NCI-H82 (cell line): ENCODE measurements around the gene PTPRD.
"Not testable (repeated sequence)": the region's sequence is repeated elsewhere in the genome, so short reads cannot be mapped to it uniquely, and the experiment has no call there.

ENCODE experiments used
- DNase-seq: peaks from one replicate; lab custom pipeline; 2025; lab: John Stamatoyannopoulos, UW

The PTPRD gene

GRCh38 chr9:9319007-9319406 is 1293.8 kb downstream of the PTPRD start:
- no peak for DNase-seq

DNA sequence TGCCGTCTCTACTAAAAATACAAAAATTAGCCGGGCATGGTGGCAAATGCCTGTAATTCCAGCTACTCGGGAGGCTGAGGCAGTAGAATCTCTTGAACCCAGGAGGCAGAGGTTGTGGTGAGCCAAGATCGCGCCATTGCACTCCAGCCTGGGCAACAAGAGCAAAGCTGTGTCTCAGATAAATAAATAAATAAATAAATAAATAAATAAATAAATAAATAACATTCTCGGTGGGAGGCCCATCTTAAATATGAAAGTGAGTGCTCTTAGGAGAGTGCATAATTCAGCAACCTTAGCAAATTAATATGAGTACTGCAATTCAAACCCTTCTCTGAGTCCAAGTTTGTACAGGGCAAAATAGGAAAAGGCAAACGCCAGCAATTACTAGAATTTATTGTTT is 1302.1 kb downstream of the PTPRD start:
- not testable (repeated sequence) for DNase-seq

GRCh38 chr9:9305600-9305999 is 1307.2 kb downstream of the PTPRD start:
- no peak for DNase-seq

- DNase-seq, result peak; percentile 63
Measured at GRCh38 chr9:9299134-9299533, 1313.7 kb downstream of the PTPRD start.

DNA sequence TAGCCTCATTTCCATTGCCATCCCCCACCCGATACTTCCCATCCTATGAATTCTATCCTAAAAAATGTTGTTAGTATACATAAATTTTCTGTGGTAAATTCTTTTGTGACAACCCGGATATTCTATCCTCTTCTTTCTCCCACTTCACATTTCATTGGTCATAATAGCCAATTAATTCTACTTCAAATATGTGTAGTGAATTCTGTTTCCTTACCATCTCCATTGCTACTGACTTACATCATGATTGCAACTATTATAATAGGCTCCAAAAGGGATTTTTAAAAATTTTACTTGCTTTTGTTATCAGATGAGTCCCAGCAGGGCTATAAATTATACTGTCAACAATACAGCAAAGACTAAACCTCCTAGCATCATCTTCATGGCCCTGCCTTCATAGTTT is 1326.8 kb downstream of the PTPRD start:
- no peak for DNase-seq

DNA sequence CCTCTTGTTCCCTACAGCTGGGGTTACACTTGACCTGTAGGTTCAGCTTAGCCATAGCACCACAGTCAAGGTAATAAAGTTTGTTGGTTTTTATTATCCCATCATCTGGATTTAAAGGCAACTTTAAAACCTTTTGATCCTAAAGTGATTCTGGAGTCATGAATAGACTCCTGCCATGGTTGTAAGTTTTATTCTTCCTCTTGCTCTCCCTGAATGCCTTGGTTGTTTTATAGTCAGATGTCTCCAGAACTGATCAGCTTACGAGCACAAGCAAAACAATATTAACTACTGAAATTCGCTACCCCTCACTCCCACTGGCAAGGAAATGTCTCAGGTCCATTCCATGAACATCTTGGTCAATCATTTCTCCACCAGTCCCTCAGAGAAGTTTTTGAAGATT is 1328.6 kb downstream of the PTPRD start:
- DNase-seq, result no peak

GRCh38 chr9:9283159-9283986 is 1329.4 kb downstream of the PTPRD start:
- no peak for DNase-seq

DNA sequence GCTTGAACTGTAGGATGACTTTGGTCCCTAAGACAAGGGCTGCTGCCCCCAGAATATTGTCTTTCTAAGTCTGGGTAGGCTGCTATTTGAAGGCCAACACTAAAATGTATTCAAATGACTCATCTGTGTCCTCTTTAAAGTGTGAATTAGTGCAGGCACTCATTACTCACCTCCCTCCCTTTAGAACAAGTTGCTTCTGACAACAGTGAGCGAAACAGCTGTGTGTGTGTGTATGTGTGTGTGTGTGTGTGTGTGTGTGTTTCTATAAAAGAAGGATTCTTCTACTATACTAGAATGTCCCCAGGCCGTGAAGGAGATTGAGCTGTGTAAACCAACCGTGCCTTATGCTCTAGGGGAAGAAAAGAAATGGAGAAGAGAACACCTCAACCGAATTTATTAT is 1337.2 kb downstream of the PTPRD start:
- DNase-seq, result no peak

GRCh38 chr9:9257999-9258498 is 1354.8 kb downstream of the PTPRD start:
- no peak for DNase-seq

GRCh38 chr9:9246726-9247125 is 1366.1 kb downstream of the PTPRD start:
- DNase-seq, result no peak

GRCh38 chr9:9231946-9232345 is 1380.9 kb downstream of the PTPRD start:
- DNase-seq, result no peak

GRCh38 chr9:9229269-9229668 is 1383.5 kb downstream of the PTPRD start:
- DNase-seq, result no peak

DNA sequence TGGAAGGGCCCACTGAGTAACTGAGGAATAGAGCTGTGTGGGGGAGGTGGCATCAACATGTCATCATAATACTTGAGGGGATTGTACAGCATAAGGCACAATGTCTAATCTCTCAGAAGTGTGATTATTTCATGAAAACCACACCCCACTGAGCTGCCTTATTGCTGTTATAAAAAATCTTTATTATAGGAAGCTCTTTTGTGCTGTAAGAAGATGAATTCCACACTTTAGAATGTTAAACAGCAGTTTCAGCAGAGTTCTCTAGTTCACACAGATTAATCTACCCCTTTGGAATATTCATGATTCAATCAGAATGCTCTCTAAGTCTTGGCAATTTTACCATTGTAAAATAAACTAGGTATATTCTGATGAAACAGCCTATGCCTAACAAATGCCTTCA is 1389.6 kb downstream of the PTPRD start:
- DNase-seq, result peak; percentile 55

GRCh38 chr9:9222730-9223129 is 1390.1 kb downstream of the PTPRD start:
- no peak for DNase-seq

GRCh38 chr9:9216934-9217333 is 1395.9 kb downstream of the PTPRD start:
- DNase-seq, result peak; percentile 13

DNA sequence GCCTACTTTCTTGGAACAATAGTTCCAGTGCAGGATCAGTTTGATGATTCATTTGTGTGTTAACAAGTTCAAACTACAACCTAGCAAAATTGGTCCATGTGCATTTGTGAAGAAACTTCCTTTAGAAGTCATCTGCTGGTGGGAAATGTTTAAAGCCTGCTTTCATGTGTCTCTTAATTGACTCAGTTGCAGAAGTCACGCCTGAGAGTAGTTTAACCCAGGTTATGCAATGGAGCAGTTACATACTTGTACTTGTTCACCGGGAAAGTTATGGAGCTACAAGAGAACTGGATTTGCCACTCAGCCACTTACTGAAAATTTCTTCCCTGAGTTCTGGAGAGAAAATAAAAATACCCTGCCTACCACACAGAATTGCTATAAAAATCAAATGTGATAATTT is 1397.8 kb downstream of the PTPRD start:
- DNase-seq, result no peak

GRCh38 chr9:9214066-9214465 is 1398.7 kb downstream of the PTPRD start:
- DNase-seq, result peak; percentile 65

DNA sequence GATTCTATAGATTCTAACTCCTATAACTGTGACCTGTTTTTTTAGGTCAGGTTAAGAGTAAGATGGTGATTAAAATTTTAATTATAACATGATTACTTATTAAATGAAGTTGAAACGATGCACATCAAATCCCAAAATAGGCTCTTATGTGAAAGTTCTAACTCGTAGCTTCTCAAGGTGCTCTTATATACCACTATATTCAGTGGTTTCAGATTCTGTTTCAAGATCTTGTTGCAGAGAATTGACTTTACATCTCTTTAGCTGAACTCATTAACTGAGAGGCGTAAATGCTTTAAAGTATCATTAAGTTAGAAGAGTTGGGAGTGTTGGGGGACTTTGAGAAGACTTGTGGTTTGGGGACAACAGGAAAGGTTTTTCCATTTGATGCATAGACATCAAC is 1399.8 kb downstream of the PTPRD start:
- no peak for DNase-seq

- DNase-seq, result no peak
Measured at GRCh38 chr9:9202276-9202675, 1410.5 kb downstream of the PTPRD start.

DNA sequence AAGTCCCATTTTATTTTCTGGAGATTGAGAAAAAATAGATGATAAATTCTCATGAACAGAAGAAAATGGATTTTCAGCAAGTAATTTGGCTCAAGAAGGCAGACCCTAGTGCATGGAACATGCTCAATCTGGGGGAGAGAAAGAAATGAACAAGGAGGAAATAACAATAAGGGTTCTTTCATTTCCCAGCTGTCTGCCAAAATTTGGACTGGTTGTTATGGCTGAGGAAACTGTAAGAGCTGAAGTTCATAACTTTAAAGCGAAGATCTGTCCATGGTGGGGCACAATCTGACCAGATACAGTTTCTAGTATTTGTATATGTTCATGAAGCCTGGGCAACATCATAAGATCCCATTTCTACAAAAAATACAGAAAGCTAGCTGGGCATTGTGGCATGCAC is 1426.7 kb downstream of the PTPRD start:
- no peak for DNase-seq

DNA sequence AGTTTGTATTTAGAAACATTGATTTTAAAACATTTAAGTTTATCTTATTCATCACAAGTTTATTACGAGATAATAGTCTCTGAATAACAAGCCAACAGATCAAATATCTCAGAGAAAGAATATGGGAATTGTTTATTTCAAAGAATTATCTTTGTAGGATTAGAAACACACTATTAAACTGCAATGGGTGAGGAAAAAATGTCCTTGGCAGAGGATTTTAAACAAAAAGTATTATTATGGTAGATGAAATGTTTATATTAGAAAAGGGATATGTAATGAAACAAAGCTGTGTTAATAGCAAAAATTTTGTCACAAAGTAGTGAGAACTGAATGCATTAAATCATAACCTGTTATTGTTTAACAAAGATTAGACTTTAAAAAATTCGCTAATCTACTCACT is 1430.4 kb downstream of the PTPRD start:
- no peak for DNase-seq

GRCh38 chr9:9177081-9177480 is 1435.7 kb downstream of the PTPRD start:
- peak; percentile 92 for DNase-seq

GRCh38 chr9:9174358-9174757 is 1438.4 kb downstream of the PTPRD start:
- DNase-seq, result no peak

DNA sequence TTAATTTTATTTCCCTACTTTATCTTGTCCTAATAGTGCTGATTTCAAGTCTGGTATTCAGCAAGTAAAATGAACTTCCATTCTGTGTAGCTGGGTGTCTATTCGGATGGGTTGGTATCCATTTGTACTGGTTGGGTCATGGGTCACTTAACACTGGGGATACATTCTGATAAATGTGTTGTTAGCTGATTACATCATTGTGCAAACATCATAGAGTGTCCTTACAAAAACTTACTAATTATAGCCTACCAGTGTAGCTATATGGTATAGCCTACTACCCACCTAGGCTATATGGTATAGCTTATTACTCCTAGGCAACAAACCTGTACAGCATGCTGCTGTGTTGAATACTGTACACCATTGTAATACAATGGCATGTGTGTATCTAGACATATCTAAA is 1439.5 kb downstream of the PTPRD start:
- DNase-seq, result no peak
